IPS DF 6.9 (cell line): ENCODE results near the gene ZFP28.

Source experiments
- DNase-seq: peaks from one replicate; pipeline ENCODE4 v3.0.0-alpha.2; 2013; ENCODE audit warnings: low read depth, low spot score
- H3K27ac ChIP-seq: one replicate; pipeline ENCODE4 v1.5.1; 2013; ENCODE audit warnings: low read length, control low read depth
- H3K27me3 ChIP-seq: 2 replicates; pipeline ENCODE4 v1.6.1; 2013; ENCODE audit warnings: mild to moderate bottlenecking, low read length; ENCODE audit not compliant: control insufficient read depth, insufficient read depth
- H3K36me3 ChIP-seq: 2 replicates; pipeline ENCODE4 v1.6.1; 2013; ENCODE audit warnings: low read length; ENCODE audit not compliant: control insufficient read depth, insufficient read depth
- H3K4me1 ChIP-seq: 2 replicates; pipeline ENCODE4 v1.6.1; 2013; ENCODE audit warnings: low read length; ENCODE audit not compliant: control insufficient read depth, insufficient read depth
- H3K4me3 ChIP-seq: 2 replicates; pipeline ENCODE4 v1.5.1; 2013; ENCODE audit warnings: mild to moderate bottlenecking, low read length
- H3K9me3 ChIP-seq: 2 replicates; pipeline ENCODE4 v1.6.1; 2013; ENCODE audit warnings: low read length, inconsistent platforms; ENCODE audit not compliant: control insufficient read depth, insufficient read depth
- WGBS: extraction: QIAGEN DNeasy Blood & Tissue Kit; methylation state at CpG from one replicate; pipeline ENCODE4 v1.1.7; 2013; ENCODE audit warnings: mixed read lengths, missing lambda C conversion rate; ENCODE audit not compliant: insufficient read length, insufficient coverage; 5-methylcytosine and 5-hydroxymethylcytosine counted together

ZFP28 gene

GRCh38 chr19:56538761-56539263 lies at the start of gene ZFP28:
ZFP28 (plus strand) TSS chr19:56538948; CDS start chr19:56539019, 71 bp downstream.
- no peaks in the 10 kb centered on the region for H3K36me3 ChIP-seq
- no peak for DNase-seq
- peak within 1 kb of the TSS; percentile 98 for H3K4me3 ChIP-seq
- no CpG with 5 or more reads among the region's 65 CpGs for WGBS
- H3K27ac ChIP-seq: no peak within 1 kb of the TSS
- no peaks in the 10 kb centered on the region for H3K27me3 ChIP-seq
- H3K4me1 ChIP-seq: no peaks in the 10 kb centered on the region
- peaks cover 3% of the 10 kb centered on the region; the same call in 1 of the 2 replicates for H3K9me3 ChIP-seq

- Histone ChIP-seq H3K27me3 (no peaks in the 10 kb centered on the region), H3K4me3 (no peak overlapping the region), H3K9me3 (no peaks in the 10 kb centered on the region), H3K4me1 (no peaks in the 10 kb centered on the region; the same call in 1 of the 2 replicates), H3K36me3 (peaks cover 5% of the 10 kb centered on the region), H3K27ac (no peak overlapping the region)
- DNase-seq: no peak
- WGBS: no CpG with 5 or more reads among the region's 3 CpGs
These were observed 47.3 kb upstream of the ZFP28 start for GRCh38 chr19:56491399-56491798.

DNA sequence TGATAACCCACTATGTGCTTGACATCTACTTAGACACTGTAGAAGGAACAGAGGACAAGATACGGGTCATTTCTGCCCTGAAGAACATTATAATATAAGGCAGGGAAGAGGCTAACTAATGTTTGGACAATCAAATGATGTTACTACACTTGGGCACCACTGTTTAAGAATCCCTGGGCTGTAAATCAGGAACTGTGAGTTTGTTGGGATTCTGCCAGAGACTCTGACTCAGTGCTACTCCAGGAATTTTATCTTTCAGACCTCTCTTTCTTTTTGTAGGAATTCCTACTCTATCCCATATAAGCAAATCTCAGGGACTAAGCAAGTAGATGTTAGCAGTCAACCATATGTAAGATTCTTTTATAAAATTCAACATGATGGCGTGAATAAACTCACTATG lies 34.2 kb upstream of the ZFP28 start:
- H3K4me3 ChIP-seq: no peak overlapping the region

GRCh38 chr19:56507446-56508289 lies 31.1 kb upstream of the ZFP28 start, which contains the start of gene ZNF471:
ZNF471 (plus strand) TSS chr19:56507855; CDS start chr19:56511572, 3,717 bp downstream.
- Histone ChIP-seq H3K36me3 (no peaks in the 10 kb centered on the region), H3K4me3 (peak within 1 kb of the TSS; percentile 73), H3K27me3 (no peaks in the 10 kb centered on the region), H3K9me3 (no peaks in the 10 kb centered on the region), H3K4me1 (no peaks in the 10 kb centered on the region), H3K27ac (no peak within 1 kb of the TSS)
- peak; percentile 93 for DNase-seq
- WGBS: no CpG with 5 or more reads among the region's 74 CpGs

More for the DNA sequence above, 34.2 kb upstream of the ZFP28 start:
- H3K27me3 ChIP-seq: no peaks in the 10 kb centered on the region
- no CpG with 5 or more reads among the region's 2 CpGs for WGBS
- H3K4me1 ChIP-seq: no peaks in the 10 kb centered on the region
- H3K36me3 ChIP-seq: no peaks in the 10 kb centered on the region
- no peaks in the 10 kb centered on the region for H3K9me3 ChIP-seq
- H3K27ac ChIP-seq: no peak overlapping the region
- no peak for DNase-seq

GRCh38 chr19:56508290-56508778 lies 30.4 kb upstream of the ZFP28 start:
- Histone ChIP-seq H3K27ac (no peak overlapping the region), H3K9me3 (no peaks in the 10 kb centered on the region), H3K27me3 (no peaks in the 10 kb centered on the region), H3K4me1 (no peaks in the 10 kb centered on the region), H3K4me3 (peak overlapping the region; percentile 73), H3K36me3 (no peaks in the 10 kb centered on the region)
- DNase-seq: no peak
- WGBS: no CpG with 5 or more reads among the region's 17 CpGs

- Histone ChIP-seq H3K27ac (no peak overlapping the region), H3K4me1 (no peaks in the 10 kb centered on the region), H3K4me3 (no peak overlapping the region), H3K27me3 (no peaks in the 10 kb centered on the region), H3K9me3 (peaks cover 12% of the 10 kb centered on the region), H3K36me3 (no peaks in the 10 kb centered on the region)
- no CpG with 5 or more reads among the region's 4 CpGs for WGBS
- DNase-seq: no peak
These were observed 13.4 kb upstream of the ZFP28 start for GRCh38 chr19:56525214-56525860.

GRCh38 chr19:56537442-56537841 lies 1.3 kb upstream of the ZFP28 start:
- DNase-seq: no peak
- no peak overlapping the region for H3K4me3 ChIP-seq
- WGBS: no CpG with 5 or more reads among the region's 3 CpGs
- H3K27me3 ChIP-seq: no peaks in the 10 kb centered on the region
- H3K36me3 ChIP-seq: no peaks in the 10 kb centered on the region
- H3K27ac ChIP-seq: no peak overlapping the region
- H3K4me1 ChIP-seq: no peaks in the 10 kb centered on the region
- peaks cover 3% of the 10 kb centered on the region; the same call in 1 of the 2 replicates for H3K9me3 ChIP-seq

GRCh38 chr19:56538254-56538760 lies 441 bp upstream of the ZFP28 start:
- DNase-seq: peak; percentile 58
- WGBS: no CpG with 5 or more reads among the region's 46 CpGs
- H3K4me3 ChIP-seq: peak overlapping the region; percentile 98
- H3K27ac ChIP-seq: no peak overlapping the region
- H3K27me3 ChIP-seq: no peaks in the 10 kb centered on the region
- no peaks in the 10 kb centered on the region for H3K36me3 ChIP-seq
- peaks cover 3% of the 10 kb centered on the region; the same call in 1 of the 2 replicates for H3K9me3 ChIP-seq
- H3K4me1 ChIP-seq: no peaks in the 10 kb centered on the region

- Histone ChIP-seq H3K4me1 (no peaks in the 10 kb centered on the region), H3K9me3 (no peaks in the 10 kb centered on the region), H3K27ac (no peak overlapping the region), H3K4me3 (no peak overlapping the region), H3K27me3 (no peaks in the 10 kb centered on the region), H3K36me3 (no peaks in the 10 kb centered on the region)
- DNase-seq: no peak
- no CpG with 5 or more reads among the region's 2 CpGs for WGBS
These were observed 5.0 kb downstream of the ZFP28 start for GRCh38 chr19:56543776-56544175.

- DNase-seq: no peak
- Histone ChIP-seq H3K4me3 (no peak overlapping the region), H3K27ac (no peak overlapping the region), H3K4me1 (no peaks in the 10 kb centered on the region), H3K27me3 (no peaks in the 10 kb centered on the region), H3K36me3 (no peaks in the 10 kb centered on the region; the same call in 1 of the 2 replicates), H3K9me3 (no peaks in the 10 kb centered on the region)
- WGBS: no CpG with 5 or more reads among the region's 6 CpGs
These were observed 8.8 kb downstream of the ZFP28 start for GRCh38 chr19:56547535-56547934.
